A549 (cell line): ENCODE measurements around the gene VPS50.

Experiments used
- CTCF ChIP-seq: fragments of >200 bp; sonication (Bioruptor Twin); formaldehyde crosslinking; IDR thresholded peaks from 3 replicates; pipeline ENCODE4 v1.5.1; 2016
- EP300 ChIP-seq, 2 experiments: fragments of >200 bp; sonication (Bioruptor Twin); formaldehyde crosslinking; IDR thresholded peaks; 2 replicates in 1 of 2; 3 replicates in 1 of 2; pipeline ENCODE4 v1.6.1; 2016 to 2017
- ESRRA ChIP-seq: fragments of 150-350 bp; IDR thresholded peaks from 2 replicates; pipeline ENCODE4 v1.6.1; 2014; ENCODE audit warnings: mild to moderate bottlenecking, low read length, borderline replicate concordance
- HDAC2 ChIP-seq: fragments of 200-600 bp; sonication (generic); IDR thresholded peaks from 2 replicates; pipeline ENCODE4 v1.6.1; 2016
- HMGXB4 ChIP-seq: fragments of 250-450 bp; sonication (Bioruptor Pico); IDR thresholded peaks from 2 replicates; pipeline ENCODE4 v1.5.0; 2021; ENCODE audit warnings: mild to moderate bottlenecking, moderate library complexity, borderline replicate concordance
- MAX ChIP-seq: IDR thresholded peaks from 2 replicates; pipeline ENCODE4 v1.6.1; 2012
- POLR2A ChIP-seq: IDR thresholded peaks from 2 replicates; pipeline ENCODE4 v1.6.1; 2012; ENCODE audit warnings: mild to moderate bottlenecking, low read length
- ZSCAN20 ChIP-seq: fragments of 250-450 bp; sonication (Bioruptor Pico); IDR thresholded peaks from 2 replicates; pipeline ENCODE4 v1.8.0; 2022; ENCODE audit warnings: mild to moderate bottlenecking, moderate library complexity

GRCh38 chr7:93196336-93196735 lies 35.8 kb upstream of the VPS50 start:
- TF ChIP-seq CTCF (no peak), POLR2A (no peak), ZSCAN20 (CRISPR knock-in tag) (no peak), EP300 (IDR thresholded peaks at IDR 0.05) (no peak), HDAC2 (no peak), HMGXB4 (no peak), MAX (no peak), ESRRA (no peak)
